HFF-Myc (cell line): ENCODE data around the gene TRAF7.
A peak's percentile ranks its signal among the peaks of the same experiment; 100 is the strongest.
"Not testable (repeated sequence)": the region's sequence is repeated elsewhere in the genome, so short reads cannot be mapped to it uniquely, and the experiment has no call there.

Experiments
- DNase-seq: peaks from one replicate; pipeline ENCODE4 v3.0.0-alpha.2; 2011; ENCODE audit warnings: low read depth; ENCODE audit errors: extremely low read depth
- H3K4me3 ChIP-seq: replicated peaks from 2 replicates; pipeline ENCODE4 v1.5.1; 2011; ENCODE audit warnings: low read depth, mild to moderate bottlenecking, control low read depth, low read length
- CTCF ChIP-seq: IDR thresholded peaks from 2 replicates; pipeline ENCODE4 v1.5.1; 2012; ENCODE audit warnings: mild to moderate bottlenecking, low read depth, low read length, control low read depth; ENCODE audit errors: missing control alignments

The TRAF7 gene

DNA sequence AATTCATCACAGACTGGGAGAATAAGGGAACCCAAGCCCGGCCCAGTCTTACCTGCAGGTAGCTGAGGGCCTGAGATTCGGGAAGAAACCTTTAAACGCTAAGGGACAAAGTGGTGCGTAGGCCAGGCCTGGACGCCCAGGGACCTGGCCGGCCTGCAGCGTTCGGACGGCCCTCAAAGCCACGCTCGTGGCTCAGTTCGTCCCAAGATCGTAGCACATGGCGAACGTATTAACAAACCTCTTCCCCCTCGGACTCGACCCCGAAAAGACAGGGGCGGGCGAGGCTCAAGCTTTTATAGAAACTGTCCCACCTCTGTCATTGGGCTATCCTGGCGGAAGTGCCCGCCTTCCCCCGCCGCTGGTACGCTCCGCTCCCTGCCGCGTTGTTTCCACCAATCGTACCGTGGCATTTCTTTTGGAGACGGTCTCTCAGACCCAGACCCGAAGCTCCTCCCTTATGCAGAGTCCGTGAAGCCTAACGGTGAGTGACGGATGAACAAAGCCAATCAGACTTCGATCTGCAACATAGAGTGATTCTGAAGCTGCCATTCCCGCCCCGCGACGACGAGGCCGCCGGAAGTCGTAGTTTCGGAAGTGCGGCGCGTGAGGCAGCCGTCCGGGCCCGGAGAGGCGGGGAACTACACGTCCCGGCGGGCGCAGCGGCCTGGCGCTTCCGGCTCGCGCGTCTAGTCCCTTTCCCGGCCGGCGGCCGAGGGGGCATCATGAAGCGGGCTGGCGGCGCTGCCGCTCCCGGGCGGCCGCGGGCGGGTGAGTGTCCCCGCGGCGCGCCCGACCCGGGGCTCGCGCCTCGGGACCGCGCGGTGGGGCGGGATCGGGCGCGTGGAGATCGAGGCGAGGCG, at the start of gene TRAF7:
Gene TRAF7, plus strand, starts transcription at position 692 of the 860 bp plus-strand sequence. CDS start 8,139 bp downstream, outside the sequence.
- DNase-seq, result peak; percentile 100
- TF ChIP-seq CTCF, result no peak
- H3K4me3 ChIP-seq, result peak within 1 kb of the TSS; percentile 100

GRCh38 chr16:2106211-2106610, 49.4 kb upstream of the TRAF7 start:
- not testable (repeated sequence) for DNase-seq, H3K4me3 ChIP-seq

GRCh38 chr16:2107121-2107790, 48.3 kb upstream of the TRAF7 start:
- not testable (repeated sequence) for DNase-seq, H3K4me3 ChIP-seq

GRCh38 chr16:2107791-2108125, 47.8 kb upstream of the TRAF7 start:
- not testable (repeated sequence) for DNase-seq, H3K4me3 ChIP-seq

DNA sequence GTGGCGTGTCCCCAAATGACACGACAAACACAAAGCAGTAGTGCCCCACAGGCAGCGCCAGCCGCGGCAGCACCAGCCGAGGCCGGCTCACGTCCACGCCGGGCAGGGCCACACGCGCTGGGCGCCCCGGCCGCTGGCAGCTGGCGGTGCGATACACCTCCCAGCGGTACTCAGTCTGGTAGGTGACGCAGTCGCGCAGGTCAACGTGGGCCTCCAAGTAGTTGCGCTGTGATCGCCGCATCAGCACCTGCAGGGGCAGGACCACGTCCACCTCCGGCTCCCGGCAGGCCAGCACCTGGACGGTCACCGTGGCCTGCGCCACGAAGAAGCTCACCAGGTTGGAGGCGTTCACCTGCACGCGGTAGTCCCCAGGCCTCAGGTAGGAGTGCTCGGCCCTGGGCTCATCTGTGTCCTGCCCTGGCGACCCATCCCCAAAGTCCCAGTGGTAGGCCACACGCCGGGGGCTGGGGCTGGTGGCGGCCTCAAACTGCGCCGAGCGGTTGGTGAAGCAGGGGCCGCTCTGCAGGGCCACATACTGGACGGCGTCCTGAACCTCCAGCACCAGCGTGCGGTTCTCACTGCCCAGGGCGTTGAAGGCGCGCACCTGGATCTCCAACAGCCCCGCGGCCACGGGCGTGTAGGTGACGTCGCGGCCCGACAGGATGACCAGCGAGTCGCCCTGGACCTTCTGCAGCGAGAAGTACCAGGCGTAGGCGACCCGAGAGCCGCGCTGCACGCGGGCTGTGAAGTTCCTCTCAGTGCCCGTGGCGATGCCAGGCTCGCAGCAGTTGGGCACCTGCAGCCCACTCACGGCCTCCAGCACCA, 46.9 kb upstream of the TRAF7 start:
- H3K4me3 ChIP-seq, DNase-seq: not testable (repeated sequence)

- not testable (repeated sequence) for H3K4me3 ChIP-seq, DNase-seq
These were observed 46.4 kb upstream of the TRAF7 start for GRCh38 chr16:2109271-2109580.

- not testable (repeated sequence) for DNase-seq, H3K4me3 ChIP-seq
These were observed 45.7 kb upstream of the TRAF7 start for GRCh38 chr16:2109872-2110271.

DNA sequence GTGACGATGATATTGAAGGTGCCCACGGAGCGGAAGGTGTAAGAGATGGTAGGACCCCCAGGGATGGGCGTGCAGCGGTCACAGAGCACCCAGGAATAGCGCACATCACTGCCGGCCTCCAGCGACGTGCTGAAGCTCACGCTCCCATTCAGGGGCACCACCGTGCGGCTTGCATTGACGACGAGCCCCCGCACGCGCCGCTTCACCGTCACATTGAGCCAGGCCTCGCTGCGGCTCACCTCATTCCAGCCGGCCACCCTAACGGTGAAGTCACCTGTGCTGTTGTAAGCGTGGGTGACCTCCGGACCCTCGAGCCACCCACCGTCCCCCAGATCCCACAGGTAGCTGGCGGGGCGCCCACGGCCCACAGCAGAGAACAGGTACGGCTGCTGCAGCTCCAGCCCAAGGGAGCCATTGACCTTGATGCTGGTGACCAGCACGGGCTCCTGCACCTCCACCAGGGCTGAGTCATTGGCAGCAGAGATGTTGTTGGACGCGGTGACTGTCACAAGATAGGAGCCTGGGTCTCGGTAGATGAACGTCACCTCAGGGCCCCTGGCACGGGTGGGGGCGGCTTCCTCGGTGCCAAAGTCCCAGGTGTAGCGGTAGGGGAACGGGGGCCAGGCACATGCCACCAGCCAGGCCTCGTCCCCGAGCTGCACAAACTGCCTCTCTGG, 45.1 kb upstream of the TRAF7 start:
- DNase-seq, H3K4me3 ChIP-seq: not testable (repeated sequence)

- DNase-seq, H3K4me3 ChIP-seq: not testable (repeated sequence)
These were observed 44.6 kb upstream of the TRAF7 start for GRCh38 chr16:2111009-2111353.

DNA sequence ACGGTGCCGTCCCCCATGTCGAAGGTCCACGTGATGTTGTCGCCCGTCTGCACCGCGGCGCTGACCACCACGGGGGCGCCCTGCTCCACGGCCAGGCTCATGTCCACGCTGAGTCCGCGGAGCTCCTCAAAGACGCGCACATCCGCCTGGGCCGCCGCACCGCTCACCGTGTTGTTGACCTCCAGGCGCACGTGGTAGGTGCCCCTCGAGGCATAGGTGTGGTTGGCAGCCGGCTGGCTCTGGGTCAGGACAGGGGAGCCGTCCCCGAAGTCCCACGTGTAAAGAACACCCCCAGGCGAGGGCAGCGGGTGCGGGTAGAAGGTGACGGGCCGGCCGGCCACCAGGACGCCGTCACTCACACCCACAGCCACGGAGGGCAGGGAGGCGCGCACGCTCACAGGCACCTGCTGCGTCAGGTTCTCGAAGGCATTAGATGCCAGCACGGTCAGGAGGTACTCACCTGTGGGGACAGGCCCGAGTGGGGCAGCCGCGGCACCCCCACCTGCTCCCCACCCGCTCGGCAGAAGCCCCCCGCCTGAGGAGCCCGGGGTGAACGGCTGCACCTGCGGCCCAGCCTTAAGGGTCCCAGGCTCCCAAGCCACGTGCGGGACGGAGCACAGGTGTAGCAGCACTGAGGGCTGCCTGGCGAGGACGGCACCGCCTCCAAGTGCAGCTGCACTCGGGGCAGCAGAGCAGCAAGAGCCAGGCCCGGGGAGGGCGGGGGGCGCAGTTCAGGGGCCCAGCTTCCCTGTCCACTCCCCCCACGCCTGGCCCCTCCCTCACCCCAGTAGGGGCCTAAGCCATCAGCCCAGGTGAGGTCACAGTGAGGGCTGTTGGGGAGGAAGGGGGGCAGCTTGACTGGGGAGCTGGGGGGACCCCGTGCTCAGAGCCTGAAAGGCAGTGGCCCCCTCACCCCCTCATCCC, 43.9 kb upstream of the TRAF7 start:
- not testable (repeated sequence) for DNase-seq, H3K4me3 ChIP-seq

DNA sequence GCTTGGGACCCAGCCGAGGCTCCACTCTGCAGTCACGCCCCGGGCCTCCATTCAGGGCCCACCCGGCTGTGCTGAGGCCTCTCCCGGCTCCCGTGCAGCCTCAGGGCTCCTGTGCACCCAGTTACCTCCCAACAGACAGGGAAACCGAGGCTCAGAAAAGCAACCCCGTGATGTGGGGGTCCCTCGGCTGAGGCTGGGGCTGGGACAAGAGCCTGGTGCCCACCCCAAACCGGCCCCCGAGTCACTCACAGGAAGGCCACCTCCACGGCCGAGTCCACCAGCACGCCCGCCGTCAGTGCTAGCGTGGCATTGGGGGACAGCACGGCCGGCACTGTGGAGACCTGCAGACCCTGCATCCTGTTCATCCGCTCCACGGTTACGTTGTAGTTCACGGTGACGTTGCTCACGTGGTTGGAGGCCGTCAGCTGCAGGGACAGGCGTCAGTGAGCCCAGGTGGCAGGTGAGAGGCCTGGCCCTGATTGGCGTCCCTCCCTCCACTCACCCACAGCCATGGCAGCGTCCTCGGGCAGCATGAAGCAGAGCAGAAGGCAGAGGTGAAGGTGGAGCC, 43.0 kb upstream of the TRAF7 start:
- not testable (repeated sequence) for DNase-seq, H3K4me3 ChIP-seq

DNA sequence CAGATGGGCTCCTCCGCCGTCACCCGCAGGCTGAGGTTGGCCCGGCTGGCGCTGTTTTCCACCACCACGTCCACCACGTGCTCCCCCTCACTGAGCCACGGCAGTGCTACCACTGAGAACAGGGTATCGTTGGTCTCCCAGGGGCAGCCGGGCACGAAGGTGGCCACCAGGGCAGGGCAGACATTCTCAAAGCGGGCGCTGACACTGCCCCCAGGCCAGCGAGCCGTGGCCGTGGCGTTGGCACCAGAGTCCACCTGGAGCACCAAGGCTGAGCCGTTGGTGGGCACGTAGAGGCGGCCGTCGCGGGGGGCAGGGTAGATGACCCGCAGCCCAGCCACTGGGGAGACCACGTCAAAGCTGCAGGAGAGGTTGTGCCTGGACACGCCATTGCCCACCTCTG, 41.4 kb upstream of the TRAF7 start:
- not testable (repeated sequence) for DNase-seq, H3K4me3 ChIP-seq

GRCh38 chr16:2114885-2115590, 40.5 kb upstream of the TRAF7 start:
- not testable (repeated sequence) for DNase-seq, H3K4me3 ChIP-seq
